Spleen (tissue), 7 donors: ENCODE data around the gene TBL3.
A peak's percentile ranks its signal among the peaks of the same experiment; 100 is the strongest.

Experiments
- POLR2A ChIP-seq, 3 donors: fragments of 450-650 bp; IDR thresholded peaks; one replicate each; pipeline ENCODE4 v1.5.1; 2017; ENCODE audit warnings: antibody characterized with exemption in 3 of 3, mild to moderate bottlenecking in 1 of 3
- POLR2AphosphoS5 ChIP-seq, 3 donors: sonication (generic); formaldehyde crosslinking; IDR thresholded peaks; one replicate each; pipeline ENCODE4 v1.5.1; 2017; ENCODE audit warnings: antibody characterized with exemption in 3 of 3
- TF ChIP-seq, protein P1 (sequence below), 11 experiments: fragments of 200-600 bp in 7 of 11; fragments of 450-650 bp in 4 of 11; sonication (generic) in 4 of 11; IDR thresholded peaks in 8 of 11; conservative IDR thresholded peaks in 3 of 11; 1 replicate in 7 of 11; 2 replicates in 4 of 11; pipeline versions ENCODE4 v1.4.0 to v1.8.0; 2016 to 2021; ENCODE audit warnings: antibody characterized with exemption in 11 of 11, inconsistent platforms in 4 of 11, mild to moderate bottlenecking in 1 of 11
- donor health status: DM: no; HTN: no; CAD: no; lungs with moderate emphysema.
- donor health status: DM: no; HTN: no; CAD: no.
- donor health status: DM: no; HTN: no; CAD: no.

DNA sequence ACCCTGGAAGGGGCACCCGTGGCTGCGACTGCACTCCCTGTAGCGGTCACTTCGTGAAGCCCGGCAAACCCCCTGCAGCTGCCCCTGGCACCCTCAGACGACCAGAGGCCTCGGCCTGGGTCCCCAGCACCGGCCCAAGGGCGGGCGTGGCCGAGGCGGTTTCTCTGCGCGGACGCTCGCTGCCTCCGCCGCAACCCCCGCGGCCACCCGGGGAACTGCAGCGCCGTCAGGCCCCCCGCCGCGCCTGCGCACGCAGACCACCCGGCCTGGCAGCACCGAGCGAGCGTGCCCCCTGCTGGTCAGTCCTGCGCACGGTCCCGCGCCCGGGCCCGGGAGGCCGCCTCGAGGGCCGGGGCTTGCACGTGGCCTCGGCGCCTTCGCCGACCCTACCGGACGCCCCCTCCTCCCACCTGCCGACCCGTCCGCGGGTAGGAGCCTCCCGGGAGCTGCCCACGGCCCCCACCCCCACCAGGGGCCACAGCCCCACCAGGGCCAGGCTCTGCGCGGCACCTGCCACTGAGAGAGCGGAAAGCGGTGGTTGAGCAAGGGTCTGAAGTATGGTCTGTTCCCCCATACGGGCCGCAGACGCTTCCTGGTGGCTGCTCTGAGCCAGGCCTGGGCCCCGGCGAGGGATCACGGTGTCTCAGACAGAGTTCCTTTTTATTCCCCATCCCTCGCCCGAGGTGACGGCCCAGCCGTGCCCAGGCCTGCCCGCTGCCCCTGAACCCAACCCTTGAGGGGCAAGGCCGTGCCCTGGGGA is 42.1 kb upstream of the TBL3 start:
- TF ChIP-seq, protein P1, sequence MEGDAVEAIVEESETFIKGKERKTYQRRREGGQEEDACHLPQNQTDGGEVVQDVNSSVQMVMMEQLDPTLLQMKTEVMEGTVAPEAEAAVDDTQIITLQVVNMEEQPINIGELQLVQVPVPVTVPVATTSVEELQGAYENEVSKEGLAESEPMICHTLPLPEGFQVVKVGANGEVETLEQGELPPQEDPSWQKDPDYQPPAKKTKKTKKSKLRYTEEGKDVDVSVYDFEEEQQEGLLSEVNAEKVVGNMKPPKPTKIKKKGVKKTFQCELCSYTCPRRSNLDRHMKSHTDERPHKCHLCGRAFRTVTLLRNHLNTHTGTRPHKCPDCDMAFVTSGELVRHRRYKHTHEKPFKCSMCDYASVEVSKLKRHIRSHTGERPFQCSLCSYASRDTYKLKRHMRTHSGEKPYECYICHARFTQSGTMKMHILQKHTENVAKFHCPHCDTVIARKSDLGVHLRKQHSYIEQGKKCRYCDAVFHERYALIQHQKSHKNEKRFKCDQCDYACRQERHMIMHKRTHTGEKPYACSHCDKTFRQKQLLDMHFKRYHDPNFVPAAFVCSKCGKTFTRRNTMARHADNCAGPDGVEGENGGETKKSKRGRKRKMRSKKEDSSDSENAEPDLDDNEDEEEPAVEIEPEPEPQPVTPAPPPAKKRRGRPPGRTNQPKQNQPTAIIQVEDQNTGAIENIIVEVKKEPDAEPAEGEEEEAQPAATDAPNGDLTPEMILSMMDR (IDR thresholded peaks at IDR 0.05 in 8 of 11, conservative IDR thresholded peaks at IDR 0.05 in 3 of 11) = peak; percentile 78 to 100 (median 100)
- no peak for TF ChIP-seq POLR2A (IDR thresholded peaks at IDR 0.05)
- peak; percentile 51 to 80 (median 77) for TF ChIP-seq POLR2AphosphoS5 (IDR thresholded peaks at IDR 0.05)
